ENCODE measurements around the gene CDKN2A.

CDKN2A gene

GRCh38 chr9:21935631-21936030 is 58.6 kb downstream of the CDKN2A start:
- DNase-seq: no peak

GRCh38 chr9:21933865-21934264 is 60.3 kb downstream of the CDKN2A start:
- peak; percentile 70 to 79 for DNase-seq

GRCh38 chr9:21933281-21933680 is 60.9 kb downstream of the CDKN2A start:
- no peak for DNase-seq

- peak; percentile 41 to 50 for DNase-seq
Observed at GRCh38 chr9:21931428-21931827, 62.8 kb downstream of the CDKN2A start.

- no peak for DNase-seq
Observed at GRCh38 chr9:21927752-21928151, 66.4 kb downstream of the CDKN2A start.

GRCh38 chr9:21923694-21924093 is 70.5 kb downstream of the CDKN2A start:
- DNase-seq: no peak

- no peak for DNase-seq
Observed at GRCh38 chr9:21919377-21920362, 74.5 kb downstream of the CDKN2A start.
